ENCODE data around the gene CKAP4.

DNA sequence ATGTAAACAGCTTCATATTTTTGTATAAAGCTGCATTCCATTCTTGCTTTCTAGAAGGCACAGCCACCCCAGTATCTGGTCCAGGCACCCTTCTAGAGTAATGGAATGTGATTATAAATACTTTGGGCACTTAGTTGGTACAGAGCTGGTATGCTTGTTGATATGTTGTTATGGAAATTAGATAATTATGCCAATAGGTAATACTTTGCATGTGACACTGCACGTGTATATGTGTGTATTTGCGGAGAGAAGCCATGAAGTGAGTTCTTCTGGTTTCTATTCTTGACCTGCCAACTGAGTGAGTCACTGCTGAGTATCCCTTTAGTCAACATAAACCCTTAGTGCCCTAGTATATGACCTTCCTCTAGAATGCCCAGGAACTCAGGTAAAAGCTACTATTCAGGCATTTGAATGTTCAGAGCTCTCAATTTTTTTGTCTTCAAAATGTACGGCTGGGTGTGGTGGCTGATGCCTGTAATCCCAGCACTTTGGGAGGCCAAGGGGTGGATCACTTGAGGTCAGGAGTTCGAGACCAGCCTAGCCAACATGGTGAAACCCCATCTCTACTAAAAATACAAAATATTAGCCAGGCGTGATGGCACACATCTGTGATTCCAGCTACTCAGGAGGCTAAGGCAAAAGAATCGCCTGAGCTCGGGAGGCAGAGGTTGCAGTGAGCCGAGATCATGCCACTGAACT, 48.5 kb upstream of the CKAP4 start:
- TF ChIP-seq, protein P1, sequence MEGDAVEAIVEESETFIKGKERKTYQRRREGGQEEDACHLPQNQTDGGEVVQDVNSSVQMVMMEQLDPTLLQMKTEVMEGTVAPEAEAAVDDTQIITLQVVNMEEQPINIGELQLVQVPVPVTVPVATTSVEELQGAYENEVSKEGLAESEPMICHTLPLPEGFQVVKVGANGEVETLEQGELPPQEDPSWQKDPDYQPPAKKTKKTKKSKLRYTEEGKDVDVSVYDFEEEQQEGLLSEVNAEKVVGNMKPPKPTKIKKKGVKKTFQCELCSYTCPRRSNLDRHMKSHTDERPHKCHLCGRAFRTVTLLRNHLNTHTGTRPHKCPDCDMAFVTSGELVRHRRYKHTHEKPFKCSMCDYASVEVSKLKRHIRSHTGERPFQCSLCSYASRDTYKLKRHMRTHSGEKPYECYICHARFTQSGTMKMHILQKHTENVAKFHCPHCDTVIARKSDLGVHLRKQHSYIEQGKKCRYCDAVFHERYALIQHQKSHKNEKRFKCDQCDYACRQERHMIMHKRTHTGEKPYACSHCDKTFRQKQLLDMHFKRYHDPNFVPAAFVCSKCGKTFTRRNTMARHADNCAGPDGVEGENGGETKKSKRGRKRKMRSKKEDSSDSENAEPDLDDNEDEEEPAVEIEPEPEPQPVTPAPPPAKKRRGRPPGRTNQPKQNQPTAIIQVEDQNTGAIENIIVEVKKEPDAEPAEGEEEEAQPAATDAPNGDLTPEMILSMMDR (IDR thresholded peaks at IDR 0.05; ENCODE audit: low read length), result no peak
- TF ChIP-seq EZH2 (IDR thresholded peaks at IDR 0.05; ENCODE audit: borderline replicate concordance, low read length), result no peak

All from OCI-LY1 (cell line).